Measurements from ENCODE around the gene OLR1.

The OLR1 gene

GRCh38 chr12:10151621-10152020 is 20.3 kb downstream of the OLR1 start:
- no peak for DNase-seq

- no peak for DNase-seq
Observed at GRCh38 chr12:10147714-10148403, 24.1 kb downstream of the OLR1 start.

- DNase-seq, result no peak
Observed at GRCh38 chr12:10142976-10143589, 28.8 kb downstream of the OLR1 start.

- DNase-seq, result no peak
Observed at GRCh38 chr12:10140001-10140400, 31.9 kb downstream of the OLR1 start.

- DNase-seq, result no peak
Observed at GRCh38 chr12:10136637-10137205, 35.2 kb downstream of the OLR1 start.

GRCh38 chr12:10135126-10135525 is 36.8 kb downstream of the OLR1 start:
- no peak for DNase-seq

- no peak for DNase-seq
Observed at GRCh38 chr12:10132850-10133370, 39.0 kb downstream of the OLR1 start.

GRCh38 chr12:10131111-10131690 is 40.7 kb downstream of the OLR1 start:
- DNase-seq, result no peak

GRCh38 chr12:10130042-10130441 is 41.9 kb downstream of the OLR1 start, which contains the start of gene CLEC7A:
Gene CLEC7A, minus strand, starts transcription at chr12:10130199. Its CDS starts 117 bp downstream, at chr12:10130082.
- no peak for DNase-seq

GRCh38 chr12:10128687-10129086 is 43.2 kb downstream of the OLR1 start:
- DNase-seq, result no peak

GRCh38 chr12:10126413-10126812 is 45.5 kb downstream of the OLR1 start:
- DNase-seq, result no peak

GRCh38 chr12:10122689-10123088 is 49.2 kb downstream of the OLR1 start:
- DNase-seq, result no peak

- DNase-seq, result no peak
Observed at GRCh38 chr12:10121278-10121677, 50.7 kb downstream of the OLR1 start.

- DNase-seq, result no peak
Observed at GRCh38 chr12:10119066-10119465, 52.9 kb downstream of the OLR1 start.

GRCh38 chr12:10115890-10116289 is 56.0 kb downstream of the OLR1 start:
- no peak for DNase-seq

GRCh38 chr12:10115311-10115710 is 56.6 kb downstream of the OLR1 start:
- no peak for DNase-seq

- DNase-seq, result no peak
Observed at GRCh38 chr12:10113920-10114319, 58.0 kb downstream of the OLR1 start.

- no peak for DNase-seq
Observed at GRCh38 chr12:10113075-10113474, 58.9 kb downstream of the OLR1 start.

GRCh38 chr12:10111451-10111850 is 60.5 kb downstream of the OLR1 start:
- no peak for DNase-seq

GRCh38 chr12:10110256-10110844 is 61.6 kb downstream of the OLR1 start:
- DNase-seq, result no peak

All from DMS 273 treated with DMSO at 0.1 percent for 48 hours (cell line).